OCI-LY1 (cell line): ENCODE results near the gene UQCRFS1.

Experiments
- H2AFZ ChIP-seq: fragments of 200-600 bp; sonication (generic), shearing (Covaris generic); 2 replicates; pipeline ENCODE4 v1.6.0; 2014; ENCODE audit warnings: antibody characterized with exemption, mild to moderate bottlenecking, low read length
- H3F3A ChIP-seq: fragments of 200-600 bp; sonication (generic), shearing (Covaris generic); 2 replicates; pipeline ENCODE4 v1.6.0; 2014; ENCODE audit warnings: mild to moderate bottlenecking, antibody characterized with exemption, low read length, moderate library complexity; ENCODE audit not compliant: insufficient read depth
- H3K27ac ChIP-seq: fragments of 200-600 bp; sonication (generic); 2 replicates; pipeline ENCODE4 v1.5.1; 2014; ENCODE audit warnings: low read length, mixed run types, mild to moderate bottlenecking, low read depth; ENCODE audit not compliant: poor library complexity, severe bottlenecking
- H3K27me3 ChIP-seq: fragments of 200-600 bp; sonication (generic); 2 replicates; pipeline ENCODE4 v1.6.0; 2014; ENCODE audit warnings: antibody characterized with exemption, mild to moderate bottlenecking, low read length, moderate library complexity; ENCODE audit not compliant: insufficient read depth
- H3K36me3 ChIP-seq: fragments of 200-600 bp; sonication (generic); 2 replicates; pipeline ENCODE4 v1.6.1; 2014; ENCODE audit warnings: mild to moderate bottlenecking, antibody characterized with exemption, low read length, moderate library complexity, mixed read lengths; ENCODE audit not compliant: insufficient read depth
- H3K4me1 ChIP-seq: fragments of 200-600 bp; sonication (generic); 2 replicates; pipeline ENCODE4 v1.5.1; 2014; ENCODE audit warnings: mild to moderate bottlenecking, low read length, moderate library complexity; ENCODE audit not compliant: insufficient read depth, severe bottlenecking
- H3K4me2 ChIP-seq: fragments of 200-600 bp; sonication (generic), shearing (Covaris generic); 2 replicates; pipeline ENCODE4 v1.6.1; 2014; ENCODE audit warnings: low read length
- H3K4me3 ChIP-seq: fragments of 200-600 bp; sonication (generic); 2 replicates; pipeline ENCODE4 v1.5.1; 2014; ENCODE audit warnings: low read length, low read depth, mild to moderate bottlenecking, mixed read lengths; ENCODE audit not compliant: poor library complexity, severe bottlenecking
- H3K79me2 ChIP-seq: fragments of 200-600 bp; shearing (Covaris generic); 2 replicates; pipeline ENCODE4 v1.6.1; 2016; ENCODE audit warnings: mixed run types, low read length, mixed read lengths; ENCODE audit not compliant: insufficient read depth
- H3K9ac ChIP-seq: fragments of 200-600 bp; sonication (generic), shearing (Covaris generic); 2 replicates; pipeline ENCODE4 v1.6.1; 2014; ENCODE audit warnings: mild to moderate bottlenecking, low read length, mixed read lengths
- H3K9me2 ChIP-seq: fragments of 200-600 bp; sonication (generic), shearing (Covaris generic); 2 replicates; pipeline ENCODE4 v1.6.1; 2014; ENCODE audit warnings: low read depth, mild to moderate bottlenecking, low read length, mixed read lengths
- H3K9me3 ChIP-seq: fragments of 200-600 bp; shearing (Covaris generic); 2 replicates; pipeline ENCODE4 v1.6.1; 2014; ENCODE audit warnings: low read length, mixed read lengths
- H4K20me1 ChIP-seq: fragments of 200-600 bp; sonication (generic), shearing (Covaris generic); 2 replicates; pipeline ENCODE4 v1.6.0; 2016; ENCODE audit warnings: mild to moderate bottlenecking, low read length; ENCODE audit not compliant: insufficient read depth
- CTCF ChIP-seq: fragments of 200-600 bp; sonication (generic), shearing (Covaris generic); IDR thresholded peaks from 2 replicates; pipeline ENCODE4 v1.5.1; 2017; ENCODE audit warnings: mild to moderate bottlenecking, antibody characterized with exemption, low read length, moderate library complexity, mixed read lengths
- EZH2 ChIP-seq: fragments of 200-600 bp; sonication (generic), shearing (Covaris generic); IDR thresholded peaks from 2 replicates; pipeline ENCODE4 v1.8.0; 2017; ENCODE audit warnings: borderline replicate concordance, mixed run types, mild to moderate bottlenecking, antibody characterized with exemption, low read length, moderate library complexity, mixed read lengths

The UQCRFS1 gene

GRCh38 chr19:29172302-29172701 is 40.6 kb downstream of the UQCRFS1 start:
- Histone ChIP-seq H3K4me3 (no peak overlapping the region), H3F3A (no peaks in the 10 kb centered on the region), H3K27me3 (no peaks in the 10 kb centered on the region), H3K4me1 (no peaks in the 10 kb centered on the region), H3K79me2 (no peaks in the 10 kb centered on the region), H4K20me1 (no peaks in the 10 kb centered on the region), H3K4me2 (no peak overlapping the region), H3K9ac (no peak overlapping the region), H3K9me2 (no peaks in the 10 kb centered on the region), H3K36me3 (no peaks in the 10 kb centered on the region), H3K27ac (no peak overlapping the region), H2AFZ (no peak overlapping the region), H3K9me3 (0 out of 2 replicates have a peak, but pooled peaks cover under 1% of the 10 kb centered on the region)
- TF ChIP-seq CTCF, result no peak

GRCh38 chr19:29171525-29171924 is 41.4 kb downstream of the UQCRFS1 start:
- Histone ChIP-seq H3K4me3 (no peak overlapping the region), H3K27ac (no peak overlapping the region), H3K9me3 (no peaks in the 10 kb centered on the region), H4K20me1 (no peaks in the 10 kb centered on the region), H3F3A (no peaks in the 10 kb centered on the region), H3K79me2 (no peaks in the 10 kb centered on the region), H3K9me2 (no peaks in the 10 kb centered on the region), H3K4me2 (no peak overlapping the region), H3K9ac (no peak overlapping the region), H2AFZ (no peak overlapping the region), H3K36me3 (no peaks in the 10 kb centered on the region), H3K27me3 (no peaks in the 10 kb centered on the region), H3K4me1 (no peaks in the 10 kb centered on the region)
- no peak for TF ChIP-seq CTCF
- TF ChIP-seq EZH2, result no peak

GRCh38 chr19:29170554-29170953 is 42.4 kb downstream of the UQCRFS1 start:
- Histone ChIP-seq H3K9ac (no peak overlapping the region), H3F3A (no peaks in the 10 kb centered on the region), H4K20me1 (no peaks in the 10 kb centered on the region), H3K79me2 (no peaks in the 10 kb centered on the region), H3K4me3 (no peak overlapping the region), H3K27me3 (no peaks in the 10 kb centered on the region), H2AFZ (no peak overlapping the region), H3K4me2 (no peak overlapping the region), H3K36me3 (no peaks in the 10 kb centered on the region), H3K4me1 (no peaks in the 10 kb centered on the region), H3K27ac (no peak overlapping the region), H3K9me2 (no peaks in the 10 kb centered on the region), H3K9me3 (no peaks in the 10 kb centered on the region)
- TF ChIP-seq CTCF (no peak), EZH2 (no peak)
